ENCODE data around the gene NMNAT2. TPM values are rescaled to one million over a fixed set of nuclear protein-coding genes. Genes with fewer than 3 reads are reported as not detected.

Gene NMNAT2
- total RNA-seq, 1 donor from 2014 or later: 0.62 TPM

DNA sequence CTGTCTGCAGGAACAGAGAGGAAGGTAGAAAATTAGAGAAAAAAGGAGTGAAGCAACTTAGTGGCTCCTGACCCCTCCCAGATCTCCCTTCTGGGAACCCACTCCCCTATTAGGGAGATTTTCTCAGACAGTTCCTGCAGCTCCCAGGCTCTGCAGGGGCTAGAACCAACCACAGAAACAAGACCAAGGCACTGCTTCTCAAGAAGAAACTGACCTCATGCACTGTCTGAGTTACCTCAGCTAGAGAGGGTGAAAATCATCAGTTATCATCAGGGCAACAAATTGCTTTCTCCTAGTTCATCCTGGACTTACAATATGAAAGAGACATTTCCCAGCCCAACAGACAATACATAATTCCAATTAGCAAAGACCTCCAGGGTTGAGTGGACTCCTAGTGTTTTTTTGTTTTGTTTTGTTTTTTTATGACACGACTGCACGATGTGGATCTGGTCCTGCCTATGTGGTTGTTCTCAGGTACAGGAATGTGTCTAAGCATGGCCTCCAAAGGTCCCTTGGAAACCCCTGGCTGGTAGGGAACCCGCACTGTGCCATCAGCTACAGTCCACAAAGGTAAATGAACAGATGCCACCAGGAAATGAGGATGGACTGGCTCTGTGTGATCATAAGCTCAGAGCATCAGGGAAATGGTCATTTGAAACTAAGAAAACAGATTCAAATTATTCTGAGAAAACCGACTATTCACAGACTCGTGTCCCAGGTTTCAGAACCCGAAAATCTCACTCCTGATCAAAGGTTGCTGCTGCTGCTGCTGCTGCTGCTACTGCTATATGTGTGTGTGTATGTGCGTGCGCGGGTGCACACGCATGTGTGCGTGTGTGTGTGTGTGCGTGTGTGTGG, 166.8 kb downstream of the NMNAT2 start:
- Histone ChIP-seq H3K4me1 (no peaks in the 10 kb centered on the region), H3K4me3 (no peak overlapping the region), H3K9me3 (peaks cover 3% of the 10 kb centered on the region), H3K36me3 (no peaks in the 10 kb centered on the region), H3K27me3 (ENCODE audit: low read depth) (no peaks in the 10 kb centered on the region), H3K27ac (no peak overlapping the region)
- no peak for ATAC-seq
- TF ChIP-seq, protein P1, sequence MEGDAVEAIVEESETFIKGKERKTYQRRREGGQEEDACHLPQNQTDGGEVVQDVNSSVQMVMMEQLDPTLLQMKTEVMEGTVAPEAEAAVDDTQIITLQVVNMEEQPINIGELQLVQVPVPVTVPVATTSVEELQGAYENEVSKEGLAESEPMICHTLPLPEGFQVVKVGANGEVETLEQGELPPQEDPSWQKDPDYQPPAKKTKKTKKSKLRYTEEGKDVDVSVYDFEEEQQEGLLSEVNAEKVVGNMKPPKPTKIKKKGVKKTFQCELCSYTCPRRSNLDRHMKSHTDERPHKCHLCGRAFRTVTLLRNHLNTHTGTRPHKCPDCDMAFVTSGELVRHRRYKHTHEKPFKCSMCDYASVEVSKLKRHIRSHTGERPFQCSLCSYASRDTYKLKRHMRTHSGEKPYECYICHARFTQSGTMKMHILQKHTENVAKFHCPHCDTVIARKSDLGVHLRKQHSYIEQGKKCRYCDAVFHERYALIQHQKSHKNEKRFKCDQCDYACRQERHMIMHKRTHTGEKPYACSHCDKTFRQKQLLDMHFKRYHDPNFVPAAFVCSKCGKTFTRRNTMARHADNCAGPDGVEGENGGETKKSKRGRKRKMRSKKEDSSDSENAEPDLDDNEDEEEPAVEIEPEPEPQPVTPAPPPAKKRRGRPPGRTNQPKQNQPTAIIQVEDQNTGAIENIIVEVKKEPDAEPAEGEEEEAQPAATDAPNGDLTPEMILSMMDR (IDR thresholded peaks at IDR 0.05): no peak
- DNase-seq: no peak
- intact Hi-C loops (cut with DNase I): no loop called here

DNA sequence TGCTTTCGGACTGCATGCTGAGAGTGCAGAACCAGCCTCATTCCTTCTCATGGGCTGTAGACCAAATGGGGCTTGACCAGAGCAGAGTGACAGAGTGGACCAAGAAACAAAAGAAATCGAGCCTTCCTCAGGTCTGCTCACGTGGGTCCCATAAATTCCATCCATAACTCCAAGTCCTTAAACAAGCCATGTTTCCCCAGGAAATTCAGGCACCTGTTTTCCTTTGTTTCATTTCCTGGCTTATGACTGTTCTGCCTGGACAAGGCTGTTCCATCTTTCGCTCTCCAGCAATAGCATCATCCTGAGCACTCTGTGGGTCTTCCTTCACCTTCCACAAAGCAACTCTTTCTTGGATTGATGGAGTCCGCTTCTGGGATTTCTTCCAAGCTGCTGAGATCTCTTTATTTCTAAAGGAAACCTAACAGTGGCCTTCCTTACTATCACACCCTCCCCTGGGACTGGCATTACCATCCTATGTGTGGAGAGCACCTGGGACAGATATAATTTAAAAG, 168.2 kb downstream of the NMNAT2 start:
- Histone ChIP-seq H3K27ac (no peak overlapping the region), H3K4me3 (no peak overlapping the region), H3K9me3 (peaks cover under 1% of the 10 kb centered on the region), H3K27me3 (ENCODE audit: low read depth) (no peaks in the 10 kb centered on the region), H3K36me3 (no peaks in the 10 kb centered on the region), H3K4me1 (no peaks in the 10 kb centered on the region)
- no peak for DNase-seq
- no peak for ATAC-seq
- intact Hi-C loops (cut with DNase I): no loop called here
- TF ChIP-seq, protein P1 (IDR thresholded peaks at IDR 0.05): no peak

DNA sequence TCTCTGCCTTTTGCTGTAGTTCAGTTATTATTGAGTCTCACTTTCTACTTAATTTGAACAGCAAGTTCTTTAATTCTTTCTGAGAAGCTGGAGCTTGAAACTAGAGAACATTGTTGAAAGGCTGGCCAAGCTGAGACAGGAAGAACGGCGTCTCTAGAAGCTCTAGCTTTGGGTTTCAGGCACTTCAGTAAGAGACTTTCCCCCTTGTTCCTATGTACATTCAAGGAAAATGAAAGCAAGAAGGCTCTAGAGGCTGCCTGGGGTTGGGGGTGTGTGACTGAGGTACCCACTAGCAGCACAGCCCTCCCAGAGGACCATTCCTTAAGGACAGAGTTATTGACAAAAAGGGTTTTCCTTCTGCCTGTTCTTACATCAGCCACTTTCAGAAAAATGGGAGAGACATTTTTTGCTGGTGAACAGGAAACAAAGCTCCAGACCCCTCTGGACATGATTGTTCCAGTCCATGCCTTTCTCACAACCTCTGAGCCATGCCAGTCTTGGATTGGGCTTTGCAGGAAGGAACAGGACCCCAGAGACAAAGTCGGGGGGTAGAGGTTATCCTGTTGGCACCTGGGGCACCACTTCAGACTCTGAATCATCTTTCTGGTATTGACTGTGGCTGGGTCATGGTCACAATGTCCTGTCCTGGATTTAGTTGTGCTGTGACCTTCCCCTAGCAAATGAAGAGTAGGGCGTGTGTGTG, 169.0 kb downstream of the NMNAT2 start:
- ATAC-seq: peak in 1 of 2 donors; percentile 42
- TF ChIP-seq, protein P1 (IDR thresholded peaks at IDR 0.05): no peak
- DNase-seq: no peak
- Histone ChIP-seq H3K27me3 (ENCODE audit: low read depth) (no peaks in the 10 kb centered on the region), H3K9me3 (no peaks in the 10 kb centered on the region), H3K27ac (no peak overlapping the region), H3K36me3 (no peaks in the 10 kb centered on the region), H3K4me1 (peaks cover 6% of the 10 kb centered on the region), H3K4me3 (no peak overlapping the region)
- intact Hi-C loops (cut with DNase I): no loop called here

DNA sequence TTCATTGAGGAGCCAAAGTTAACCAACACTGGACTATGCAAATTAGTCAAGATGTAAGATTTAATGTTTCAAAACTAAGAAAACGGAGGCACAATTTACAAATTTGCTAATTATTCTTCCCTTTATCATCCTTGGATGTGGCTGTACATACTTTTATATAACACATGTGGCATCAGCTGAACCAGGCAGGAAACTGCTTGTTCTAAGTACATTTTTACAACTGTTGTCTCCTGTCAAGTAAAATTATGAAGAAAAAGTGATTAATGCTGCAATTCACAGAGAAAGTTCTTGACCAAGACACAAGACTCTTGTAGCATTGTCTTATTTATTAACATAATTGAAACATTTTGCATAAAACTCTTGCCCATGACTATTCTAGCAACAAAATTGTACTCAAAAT, 170.2 kb downstream of the NMNAT2 start:
- Histone ChIP-seq H3K4me1 (peaks cover 18% of the 10 kb centered on the region), H3K27ac (no peak overlapping the region), H3K9me3 (no peaks in the 10 kb centered on the region), H3K36me3 (no peaks in the 10 kb centered on the region), H3K4me3 (no peak overlapping the region), H3K27me3 (ENCODE audit: low read depth) (no peaks in the 10 kb centered on the region)
- no peak for ATAC-seq
- TF ChIP-seq, protein P1 (IDR thresholded peaks at IDR 0.05): no peak
- no peak for DNase-seq
- intact Hi-C loops (cut with DNase I): no loop called here

DNA sequence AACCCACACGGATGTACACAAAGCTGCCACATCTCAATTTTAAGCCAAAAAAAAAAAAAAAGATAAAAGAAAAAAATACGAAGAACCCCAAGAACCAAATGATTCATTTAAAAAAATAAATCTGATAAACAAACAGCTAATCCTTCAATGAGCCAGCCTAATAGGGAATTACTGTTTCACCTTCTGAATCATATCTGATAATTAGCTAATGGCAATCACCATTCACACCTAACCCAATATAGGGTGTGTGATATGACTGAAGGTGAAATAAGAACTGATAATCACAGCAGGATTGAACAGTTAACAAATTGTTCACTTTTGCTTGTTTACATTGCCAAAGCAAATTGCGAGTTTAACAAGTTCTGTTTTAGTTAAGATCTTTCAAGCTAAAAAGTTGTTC, 170.7 kb downstream of the NMNAT2 start:
- Histone ChIP-seq H3K4me1 (peaks cover 18% of the 10 kb centered on the region), H3K9me3 (no peaks in the 10 kb centered on the region), H3K36me3 (no peaks in the 10 kb centered on the region), H3K4me3 (no peak overlapping the region), H3K27me3 (ENCODE audit: low read depth) (no peaks in the 10 kb centered on the region), H3K27ac (no peak overlapping the region)
- TF ChIP-seq, protein P1 (IDR thresholded peaks at IDR 0.05): no peak
- DNase-seq: no peak
- intact Hi-C loops (cut with DNase I): no loop called here
- no peak for ATAC-seq

Data from lower lobe of right lung (tissue), 2 donors.